ENCODE measurements around the gene MYL3. TPM values are rescaled to one million over a fixed set of nuclear protein-coding genes. Genes with fewer than 3 reads are reported as not detected.

MYL3 gene
- polyA plus RNA-seq, 1 of the 3 experiments (the other 2 are of a cell fraction) = not detected

DNA sequence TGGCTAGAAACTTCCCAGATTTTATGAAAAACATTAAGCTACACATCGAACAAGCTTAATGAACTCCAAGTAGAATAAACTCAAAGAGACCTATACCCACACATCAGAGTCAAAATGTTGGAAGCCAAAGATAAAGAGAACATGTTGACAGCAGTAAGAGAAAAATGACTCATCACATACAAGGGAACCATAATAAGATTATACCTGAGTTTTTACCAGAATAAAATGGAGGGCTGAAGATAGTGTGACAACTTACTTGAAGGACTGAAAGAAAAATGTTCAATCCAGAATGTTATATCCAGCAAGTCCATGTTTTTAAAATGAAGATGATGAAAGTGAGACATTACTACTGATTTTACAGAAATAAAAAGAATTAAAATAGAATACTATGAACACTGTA, 22.8 kb downstream of the MYL3 start (continued):
- TF ChIP-seq, protein P1, sequence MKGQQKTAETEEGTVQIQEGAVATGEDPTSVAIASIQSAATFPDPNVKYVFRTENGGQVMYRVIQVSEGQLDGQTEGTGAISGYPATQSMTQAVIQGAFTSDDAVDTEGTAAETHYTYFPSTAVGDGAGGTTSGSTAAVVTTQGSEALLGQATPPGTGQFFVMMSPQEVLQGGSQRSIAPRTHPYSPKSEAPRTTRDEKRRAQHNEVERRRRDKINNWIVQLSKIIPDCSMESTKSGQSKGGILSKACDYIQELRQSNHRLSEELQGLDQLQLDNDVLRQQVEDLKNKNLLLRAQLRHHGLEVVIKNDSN (IDR thresholded peaks at IDR 0.05; ENCODE audit: borderline replicate concordance, low read depth) = no peak
- TF ChIP-seq TEAD4 (IDR thresholded peaks at IDR 0.05; ENCODE audit: borderline replicate concordance, insufficient read depth) = no peak
- TF ChIP-seq, protein P2, sequence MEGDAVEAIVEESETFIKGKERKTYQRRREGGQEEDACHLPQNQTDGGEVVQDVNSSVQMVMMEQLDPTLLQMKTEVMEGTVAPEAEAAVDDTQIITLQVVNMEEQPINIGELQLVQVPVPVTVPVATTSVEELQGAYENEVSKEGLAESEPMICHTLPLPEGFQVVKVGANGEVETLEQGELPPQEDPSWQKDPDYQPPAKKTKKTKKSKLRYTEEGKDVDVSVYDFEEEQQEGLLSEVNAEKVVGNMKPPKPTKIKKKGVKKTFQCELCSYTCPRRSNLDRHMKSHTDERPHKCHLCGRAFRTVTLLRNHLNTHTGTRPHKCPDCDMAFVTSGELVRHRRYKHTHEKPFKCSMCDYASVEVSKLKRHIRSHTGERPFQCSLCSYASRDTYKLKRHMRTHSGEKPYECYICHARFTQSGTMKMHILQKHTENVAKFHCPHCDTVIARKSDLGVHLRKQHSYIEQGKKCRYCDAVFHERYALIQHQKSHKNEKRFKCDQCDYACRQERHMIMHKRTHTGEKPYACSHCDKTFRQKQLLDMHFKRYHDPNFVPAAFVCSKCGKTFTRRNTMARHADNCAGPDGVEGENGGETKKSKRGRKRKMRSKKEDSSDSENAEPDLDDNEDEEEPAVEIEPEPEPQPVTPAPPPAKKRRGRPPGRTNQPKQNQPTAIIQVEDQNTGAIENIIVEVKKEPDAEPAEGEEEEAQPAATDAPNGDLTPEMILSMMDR (IDR thresholded peaks at IDR 0.05) = no peak

DNA sequence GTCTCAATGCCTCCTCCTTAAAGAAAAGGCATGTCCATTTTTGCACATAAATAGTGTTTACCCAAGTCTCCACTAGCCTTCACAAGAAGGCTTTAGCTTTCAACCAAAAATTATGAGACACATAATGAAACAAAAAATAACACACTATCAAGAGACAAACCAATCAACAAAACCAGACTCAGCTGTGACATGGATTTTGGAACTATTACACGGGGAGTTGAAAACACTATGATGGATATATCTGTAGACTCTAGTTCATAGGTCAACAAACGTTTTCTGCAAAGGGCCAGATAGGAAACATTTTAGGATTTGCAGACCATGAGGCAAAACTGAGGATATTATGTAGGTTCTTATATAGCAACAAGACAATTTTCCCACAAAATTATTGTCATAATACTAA, 24.9 kb downstream of the MYL3 start:
- no peak overlapping the region for H3K4me2 ChIP-seq
- no peaks in the 10 kb centered on the region for H3K36me3 ChIP-seq (replicated peaks in 1 of 2; ENCODE audit: control insufficient read depth in 1 of 2, insufficient read depth in 2 of 2, low read length in 1 of 2)
- TF ChIP-seq TAF1 (IDR thresholded peaks at IDR 0.05; ENCODE audit: borderline replicate concordance, low read depth, low read length) = no peak
- TF ChIP-seq EP300 (IDR thresholded peaks at IDR 0.05; ENCODE audit: borderline replicate concordance in 1 of 2, low read depth in 1 of 2, low read length in 1 of 2) = no peak
- no peak for TF ChIP-seq MXI1 (IDR thresholded peaks at IDR 0.05; ENCODE audit: low read depth, low read length)
- no peak for DNase-seq
- H3K27me3 ChIP-seq (ENCODE audit: insufficient read depth) = no peaks in the 10 kb centered on the region
- no peaks in the 10 kb centered on the region for H3K9me2 ChIP-seq
- WGBS (ENCODE audit: low lambda C conversion rate) = 4% methylated on average over 2 of the region's 2 CpGs
- H3K4me3 ChIP-seq (ENCODE audit: low read depth in 2 of 2, low read length in 1 of 2) = no peak overlapping the region
- no peak overlapping the region for H2AFZ ChIP-seq (ENCODE audit: low read depth)
- POLR2A ChIA-PET = no interaction called here
- no peaks in the 10 kb centered on the region for H4K20me1 ChIP-seq (ENCODE audit: insufficient read depth)
- peaks cover 8% of the 10 kb centered on the region; the same call in 1 of the 2 replicates for H3K9me3 ChIP-seq
- no peak overlapping the region for H3K27ac ChIP-seq (ENCODE audit: low read depth in 2 of 2, low read length in 1 of 2)
- no peak overlapping the region for H3K9ac ChIP-seq
- H3F3A ChIP-seq (replicated peaks; ENCODE audit: insufficient read depth) = no peaks in the 10 kb centered on the region
- no peaks in the 10 kb centered on the region for H3K4me1 ChIP-seq (ENCODE audit: control insufficient read depth in 1 of 2, insufficient read depth in 2 of 2, low read depth in 1 of 2, low read length in 1 of 2)
- CTCF ChIA-PET = interaction anchor here (1.5 kb wide), 1 partner anchor 29 kb away, joined by 3 read pairs; no protein-coding TSS in a partner anchor
- H3K79me2 ChIP-seq (ENCODE audit: insufficient read depth) = no peaks in the 10 kb centered on the region

DNA sequence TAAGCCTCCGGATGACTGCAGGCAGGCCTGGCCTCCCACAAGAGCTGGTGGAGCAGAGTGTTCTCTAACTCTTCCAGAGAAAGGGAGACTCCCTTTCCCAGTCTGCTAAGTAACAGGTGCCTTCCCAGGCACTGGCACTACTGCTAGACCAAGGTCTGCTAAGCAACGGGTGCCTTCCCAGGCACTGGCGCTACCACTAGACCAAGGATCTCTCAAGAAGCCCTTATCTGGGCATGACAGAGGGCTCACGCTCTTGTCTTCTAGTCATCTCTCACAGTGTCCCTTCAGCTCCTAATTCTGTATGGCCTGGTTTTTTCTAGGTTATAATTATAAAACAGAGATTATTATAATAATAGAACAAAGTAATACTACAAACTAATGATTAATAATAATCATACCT, 27.8 kb downstream of the MYL3 start:
- Histone ChIP-seq H3K27me3 (ENCODE audit: insufficient read depth) (no peaks in the 10 kb centered on the region), H4K20me1 (ENCODE audit: insufficient read depth) (no peaks in the 10 kb centered on the region), H3K27ac (ENCODE audit: low read depth in 2 of 2, low read length in 1 of 2) (no peak overlapping the region), H2AFZ (ENCODE audit: low read depth) (no peak overlapping the region), H3K4me3 (ENCODE audit: low read depth in 2 of 2, low read length in 1 of 2) (no peak overlapping the region), H3K36me3 (replicated peaks in 1 of 2; ENCODE audit: control insufficient read depth in 1 of 2, insufficient read depth in 2 of 2, low read length in 1 of 2) (no peaks in the 10 kb centered on the region), H3K9ac (no peak overlapping the region), H3F3A (replicated peaks; ENCODE audit: insufficient read depth) (no peaks in the 10 kb centered on the region), H3K79me2 (ENCODE audit: insufficient read depth) (no peaks in the 10 kb centered on the region), H3K4me1 (ENCODE audit: control insufficient read depth in 1 of 2, insufficient read depth in 2 of 2, low read depth in 1 of 2, low read length in 1 of 2) (no peaks in the 10 kb centered on the region; a peak in 1 of 4 replicates), H3K4me2 (no peak overlapping the region), H3K9me3 (no peaks in the 10 kb centered on the region), H3K9me2 (no peaks in the 10 kb centered on the region)
- DNase-seq = no peak
- ChIA-PET CTCF (interaction anchor here (2.0 kb wide), 1 partner anchor 10 kb away, joined by 5 read pairs; no protein-coding TSS in a partner anchor), POLR2A (no interaction called here)
- WGBS (ENCODE audit: low lambda C conversion rate) = 72% methylated on average over 4 of the region's 4 CpGs
- TF ChIP-seq NRF1 (IDR thresholded peaks at IDR 0.05; ENCODE audit: low read depth, low read length) (no peak), RXRA (IDR thresholded peaks at IDR 0.05; ENCODE audit: borderline replicate concordance, low read depth) (no peak), TEAD4 (IDR thresholded peaks at IDR 0.05; ENCODE audit: borderline replicate concordance, insufficient read depth) (no peak), JUND (IDR thresholded peaks at IDR 0.05) (no peak), RFX5 (IDR thresholded peaks at IDR 0.05; ENCODE audit: low read length) (no peak), RCOR1 (IDR thresholded peaks at IDR 0.05; ENCODE audit: low read length) (no peak), NFIC (IDR thresholded peaks at IDR 0.05; ENCODE audit: borderline replicate concordance) (no peak), FOXJ3 (CRISPR knock-in tag; IDR thresholded peaks at IDR 0.05) (no peak), SMC3 (IDR thresholded peaks at IDR 0.05; ENCODE audit: low read depth, low read length) (no peak)

Data from SK-N-SH (cell line).